Ureter (tissue), 1 donor: ENCODE measurements around the gene ANKFN1. TPM values are rescaled to one million over a fixed set of nuclear protein-coding genes. Genes with fewer than 3 reads are reported as not detected.

Experiments
- DNase-seq: peaks from one replicate; pipeline ENCODE4 v3.0.0-alpha.2; 2020; ENCODE audit warnings: low spot score
- total RNA-seq: library from RNA; stranded (reverse); gene quantifications from one replicate; pipeline ENCODE4 v1.2.4, GENCODE V29; 2023
- donor health status: DM: yes; HTN: yes; CAD: no.

The ANKFN1 gene
- total RNA-seq, 1 donor from 2014 or later: 33.9 TPM

DNA sequence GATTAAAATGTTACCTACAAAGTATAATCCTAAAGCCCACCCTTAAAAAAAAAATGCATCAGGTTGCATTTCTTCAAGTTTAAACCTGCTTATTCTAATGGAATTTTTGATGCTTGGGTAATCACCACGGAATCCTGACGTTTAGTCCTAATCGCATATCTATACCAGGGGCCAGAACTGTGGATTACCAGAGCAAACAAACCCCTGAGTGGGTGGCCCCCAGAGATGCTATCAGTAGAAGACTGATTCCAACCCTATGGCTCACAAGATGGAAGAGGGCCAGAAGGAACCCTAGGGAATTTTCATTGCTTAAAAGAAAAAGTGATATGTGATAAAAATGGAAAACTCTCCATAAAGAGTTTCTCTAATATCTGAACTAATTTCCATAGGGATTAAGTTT lies 288.0 kb downstream of the ANKFN1 start:
- DNase-seq: no peak

DNA sequence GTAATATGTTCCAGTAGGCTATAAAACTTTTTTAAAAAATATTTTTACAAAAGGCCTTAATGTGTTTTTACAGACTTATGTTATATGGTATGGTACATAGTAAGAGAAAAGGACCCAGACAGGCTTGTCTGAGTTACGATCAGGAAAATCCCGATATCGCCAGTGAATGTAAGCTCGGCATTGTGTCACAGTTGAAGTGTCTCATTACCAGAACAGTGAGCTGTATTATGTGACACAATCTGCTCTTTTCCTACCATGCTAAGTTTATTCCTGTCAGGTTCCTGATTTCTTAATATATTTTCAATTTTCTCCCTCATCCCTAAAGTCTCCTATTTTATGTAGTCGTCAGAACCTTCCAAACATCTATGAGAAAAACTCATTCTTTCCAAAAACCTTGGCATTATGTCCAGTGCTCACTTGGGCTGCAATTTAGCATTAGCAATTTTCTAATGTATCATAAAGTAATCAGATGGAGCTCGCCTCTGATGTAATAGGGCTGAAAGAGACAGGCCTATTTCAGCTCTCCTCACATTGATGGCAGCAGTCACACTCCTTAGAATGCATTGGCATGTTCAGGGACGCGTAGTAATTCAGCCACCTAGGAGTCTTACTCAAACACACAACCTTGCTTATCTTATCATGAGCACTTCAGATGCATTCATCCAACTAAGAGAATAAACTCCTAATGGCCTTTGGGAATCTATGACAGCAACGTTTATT lies 292.6 kb downstream of the ANKFN1 start:
- DNase-seq: no peak

- no peak for DNase-seq
Measured at GRCh38 chr17:56447171-56447570, 293.9 kb downstream of the ANKFN1 start.

- DNase-seq: no peak
Measured at GRCh38 chr17:56448371-56448770, 295.1 kb downstream of the ANKFN1 start.

GRCh38 chr17:56449176-56449575 lies 295.9 kb downstream of the ANKFN1 start:
- no peak for DNase-seq

DNA sequence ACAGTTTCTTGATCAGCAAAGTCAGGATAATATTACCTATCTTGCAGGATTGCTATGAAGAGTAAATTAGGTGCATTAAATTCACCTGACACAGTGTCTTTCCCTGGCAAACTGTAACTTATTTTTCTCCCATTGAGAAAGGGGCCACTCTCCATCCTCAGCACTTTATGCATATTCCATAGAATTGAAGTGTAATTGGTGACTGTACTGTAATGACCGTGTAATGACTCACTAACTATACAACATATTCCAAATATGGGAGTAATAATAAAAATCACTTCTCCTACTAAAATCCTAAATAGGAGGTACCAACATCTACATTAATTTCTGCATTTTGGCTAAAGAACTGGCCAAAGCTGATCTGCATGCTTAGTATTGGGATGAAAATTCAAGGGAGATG lies 298.4 kb downstream of the ANKFN1 start:
- DNase-seq: no peak

- DNase-seq: no peak
Measured at GRCh38 chr17:56452461-56452860, 299.2 kb downstream of the ANKFN1 start.

DNA sequence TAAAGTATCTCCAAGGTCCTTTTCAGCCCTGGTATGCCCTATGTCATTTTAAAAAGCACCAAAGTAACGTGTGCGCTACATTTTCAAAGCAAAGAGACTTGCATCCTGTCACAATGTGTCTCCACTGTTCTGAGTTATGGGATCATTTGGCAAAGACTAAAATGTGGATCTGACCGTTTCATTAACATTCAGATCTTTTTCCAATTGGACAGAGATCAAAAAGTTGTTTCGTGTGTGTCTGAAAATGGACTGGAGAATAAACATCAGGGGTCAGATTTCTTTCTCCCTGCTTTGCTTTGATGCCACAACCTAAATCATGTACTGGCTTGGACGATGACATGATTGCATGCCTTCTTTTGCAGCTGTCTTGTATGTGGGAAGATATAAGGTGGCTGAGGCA lies 304.2 kb downstream of the ANKFN1 start:
- no peak for DNase-seq

DNA sequence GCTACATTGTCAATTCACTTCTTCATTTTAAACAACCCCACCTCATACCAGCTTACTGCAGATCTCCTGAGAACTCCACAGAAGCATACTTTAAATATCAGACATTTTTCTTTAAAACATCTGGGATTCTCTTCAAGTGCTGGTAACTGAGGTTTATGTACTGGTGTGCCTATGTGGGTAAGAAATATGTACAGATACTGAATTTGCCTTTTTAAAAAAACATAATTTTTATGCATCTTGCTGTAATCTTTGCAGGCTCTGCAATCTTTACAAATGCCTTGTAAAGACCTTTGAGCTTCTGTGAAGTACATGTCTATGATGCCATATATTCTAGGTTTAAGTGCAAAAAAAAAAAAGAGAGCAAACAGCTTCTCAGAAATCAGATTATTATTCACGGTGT lies 312.6 kb downstream of the ANKFN1 start:
- no peak for DNase-seq

DNA sequence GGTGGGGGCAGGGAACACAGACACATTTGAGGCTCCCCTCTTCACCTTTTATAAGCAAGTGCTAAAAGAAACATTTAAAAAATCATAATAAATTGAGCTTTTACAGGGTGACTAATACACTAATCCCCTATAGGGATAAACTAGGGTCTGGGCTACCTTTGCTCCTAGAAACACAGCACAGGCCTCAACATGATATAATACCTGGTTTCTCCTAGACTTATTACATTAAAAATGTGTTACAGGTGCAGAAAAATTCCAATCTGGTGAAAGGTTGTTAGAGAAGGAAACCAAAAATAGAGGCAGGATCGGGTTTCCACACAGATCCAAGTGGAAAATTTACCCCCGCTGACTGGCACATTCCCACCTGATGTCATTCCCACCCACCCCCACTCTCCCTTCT lies 315.6 kb downstream of the ANKFN1 start:
- no peak for DNase-seq

GRCh38 chr17:56471696-56472095 lies 318.4 kb downstream of the ANKFN1 start:
- no peak for DNase-seq

DNA sequence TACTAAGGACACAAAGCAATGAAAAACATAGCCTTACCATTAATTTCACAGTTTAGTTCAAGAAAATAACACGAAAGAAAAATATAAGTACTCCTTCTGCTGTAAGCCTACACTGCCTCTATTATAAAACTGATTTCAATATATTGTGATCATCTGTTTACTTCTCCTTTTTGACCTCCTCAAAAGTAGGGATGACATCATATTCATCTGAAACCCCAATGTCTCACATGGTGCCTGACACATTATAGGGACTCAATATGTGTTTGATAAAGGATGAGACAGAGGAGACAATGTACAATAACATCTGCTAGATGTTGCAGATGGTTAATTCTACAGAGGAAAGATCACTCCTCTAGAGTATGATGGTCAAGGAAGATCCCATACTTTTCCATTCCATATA lies 321.8 kb downstream of the ANKFN1 start:
- no peak for DNase-seq

DNA sequence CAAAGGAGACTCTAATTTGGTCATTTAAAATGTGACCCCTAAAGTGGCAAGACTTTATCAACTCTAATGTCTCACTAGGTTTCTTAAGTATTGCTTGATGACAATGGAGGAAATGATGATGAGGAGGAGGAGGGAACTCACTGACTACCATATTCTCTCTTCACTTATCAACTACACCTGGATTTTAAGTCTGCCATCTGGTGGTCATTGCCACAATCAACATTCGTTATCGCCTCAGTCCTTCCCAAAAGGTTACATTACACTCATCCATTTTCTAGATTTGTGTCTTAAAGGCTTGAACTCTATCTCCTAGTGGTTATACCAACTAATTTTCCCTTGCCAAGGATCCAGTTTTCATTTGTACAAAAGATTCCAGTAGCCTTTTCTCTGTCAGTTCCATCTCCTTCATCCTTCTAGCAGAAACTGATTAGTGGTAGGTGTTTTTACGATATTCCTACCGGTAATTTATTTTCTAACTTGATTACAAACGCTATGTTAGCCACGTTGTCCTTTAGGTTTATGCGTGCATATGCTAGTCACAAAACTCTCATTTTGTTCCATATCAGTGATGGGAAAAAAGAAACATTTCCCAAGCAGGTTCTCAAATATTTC lies 325.7 kb downstream of the ANKFN1 start:
- no peak for DNase-seq

DNA sequence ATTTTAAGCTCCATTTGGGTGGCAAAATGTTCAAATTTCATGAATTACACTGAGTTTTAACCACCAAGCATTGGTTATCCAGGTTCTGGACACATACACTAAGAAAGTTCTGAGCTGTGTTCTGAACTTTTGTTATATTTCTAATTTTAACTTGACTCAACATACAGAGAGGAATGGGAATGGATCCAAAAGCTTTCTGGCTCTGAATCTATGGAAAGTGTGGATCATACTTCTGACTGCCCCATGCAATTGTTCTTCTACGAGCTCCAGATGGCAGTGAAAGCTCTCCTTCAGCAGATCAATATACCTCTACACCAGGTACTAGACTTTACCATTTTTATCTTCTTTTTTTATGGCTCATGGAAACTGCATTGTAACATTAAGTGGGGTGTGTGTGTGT lies 327.2 kb downstream of the ANKFN1 start:
- DNase-seq: no peak

- no peak for DNase-seq
Measured at GRCh38 chr17:56481659-56482058, 328.4 kb downstream of the ANKFN1 start.

GRCh38 chr17:56482229-56482628 lies 329.0 kb downstream of the ANKFN1 start:
- DNase-seq: no peak

DNA sequence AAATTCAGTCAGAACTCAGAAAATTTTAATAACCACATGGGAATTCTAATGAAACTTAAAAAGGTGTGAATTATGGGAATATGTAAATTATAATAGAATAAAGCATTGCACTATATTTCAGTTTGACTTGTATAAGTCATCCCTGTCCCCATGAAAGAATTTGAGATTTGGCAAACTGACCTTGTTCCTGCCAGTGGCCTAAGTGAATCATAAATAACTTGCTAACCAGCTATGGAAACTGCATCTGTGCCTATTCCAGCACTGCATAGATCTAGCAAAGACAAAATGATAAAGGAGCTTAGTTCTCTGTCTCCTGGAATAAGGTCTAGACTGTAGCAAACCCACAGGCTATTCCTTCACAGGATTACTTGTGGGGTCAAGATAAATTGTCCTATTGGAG lies 333.5 kb downstream of the ANKFN1 start:
- no peak for DNase-seq

- DNase-seq: no peak
Measured at GRCh38 chr17:56488800-56489199, 335.5 kb downstream of the ANKFN1 start.

DNA sequence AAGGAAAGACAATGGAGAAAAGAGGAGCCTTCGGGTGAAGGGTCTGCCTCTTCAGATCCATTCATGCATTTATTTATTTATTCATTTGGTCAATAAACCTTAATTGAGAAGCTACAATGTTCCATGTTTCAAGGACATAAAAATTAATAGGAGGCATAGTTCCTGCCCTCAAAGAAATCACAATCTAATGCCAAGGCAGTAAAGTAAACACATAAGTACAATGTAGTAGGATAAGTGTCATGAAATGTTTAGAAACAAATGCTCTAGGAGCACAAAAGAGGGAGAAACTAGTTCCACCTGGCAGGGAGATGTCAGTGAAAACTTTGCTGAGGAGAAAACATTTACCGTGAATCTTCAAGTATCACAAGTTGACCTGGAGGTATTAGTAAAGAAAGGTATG lies 336.7 kb downstream of the ANKFN1 start:
- DNase-seq: no peak

DNA sequence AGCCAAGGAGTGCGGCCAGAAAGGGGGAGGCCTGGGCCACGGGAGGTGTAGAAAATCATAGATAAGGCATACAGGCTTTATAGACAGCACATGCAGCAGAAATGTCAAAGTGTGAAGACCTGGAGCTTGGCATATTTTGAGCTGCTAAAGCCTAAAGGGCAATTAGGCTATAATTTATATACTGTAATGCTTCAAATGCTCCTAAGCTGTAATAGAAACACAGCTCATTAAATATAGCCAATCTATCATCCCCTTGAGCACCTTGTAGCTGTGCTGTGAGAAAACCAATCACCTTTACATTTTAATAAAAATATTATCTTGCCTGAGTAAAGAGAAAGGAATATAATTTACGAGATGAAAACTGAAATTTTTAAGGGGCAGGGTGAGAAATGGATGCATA lies 342.3 kb downstream of the ANKFN1 start:
- DNase-seq: no peak

DNA sequence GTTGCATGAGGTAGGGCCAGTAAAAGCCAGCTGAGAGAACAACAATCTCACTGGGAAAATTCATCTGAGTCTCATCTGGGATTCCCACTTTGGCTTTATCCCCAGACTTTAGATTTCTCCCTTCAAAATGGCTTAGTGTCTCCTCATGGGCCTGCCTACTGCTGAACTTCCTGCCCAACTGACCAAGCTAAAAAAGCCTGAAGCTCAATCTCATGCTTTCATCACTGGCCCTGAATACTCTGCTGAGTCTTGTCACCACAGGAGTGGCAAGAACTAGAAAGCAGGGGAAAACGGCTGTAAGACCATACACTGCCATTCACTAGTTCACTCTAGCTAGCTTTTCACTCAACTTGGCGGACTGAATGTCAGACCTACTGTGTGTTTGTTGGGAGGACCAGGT lies 343.9 kb downstream of the ANKFN1 start:
- no peak for DNase-seq

DNA sequence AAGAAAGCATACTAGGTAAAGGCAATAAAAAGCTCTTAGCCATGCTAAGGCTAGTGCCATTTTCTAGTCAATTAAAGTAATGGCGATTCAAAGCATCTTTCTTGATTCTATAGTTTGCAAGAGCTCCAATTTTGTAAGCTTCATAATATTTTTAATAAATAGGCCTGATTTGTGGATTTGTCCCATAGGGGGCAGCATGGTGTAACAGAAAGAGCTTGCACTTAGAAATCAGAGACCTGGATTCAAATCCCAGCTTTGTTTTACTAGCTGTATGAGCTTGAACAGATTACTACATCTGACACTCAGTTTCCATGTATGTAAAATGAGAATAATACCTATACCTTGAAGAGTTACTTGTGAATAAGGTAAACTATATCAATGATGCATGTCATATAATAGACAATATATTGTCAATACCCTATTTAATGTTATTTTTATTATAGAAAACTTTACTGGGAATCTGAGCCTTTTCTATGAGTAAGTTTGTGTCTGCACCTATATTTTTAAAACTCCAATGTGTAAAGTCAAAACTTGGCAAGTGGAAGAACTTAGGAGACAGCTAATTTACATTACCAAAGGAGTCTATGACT lies 346.6 kb downstream of the ANKFN1 start:
- no peak for DNase-seq

- no peak for DNase-seq
Measured at GRCh38 chr17:56502120-56502654, 348.9 kb downstream of the ANKFN1 start.
